Measurements from ENCODE around the gene FKBP5.

DNA sequence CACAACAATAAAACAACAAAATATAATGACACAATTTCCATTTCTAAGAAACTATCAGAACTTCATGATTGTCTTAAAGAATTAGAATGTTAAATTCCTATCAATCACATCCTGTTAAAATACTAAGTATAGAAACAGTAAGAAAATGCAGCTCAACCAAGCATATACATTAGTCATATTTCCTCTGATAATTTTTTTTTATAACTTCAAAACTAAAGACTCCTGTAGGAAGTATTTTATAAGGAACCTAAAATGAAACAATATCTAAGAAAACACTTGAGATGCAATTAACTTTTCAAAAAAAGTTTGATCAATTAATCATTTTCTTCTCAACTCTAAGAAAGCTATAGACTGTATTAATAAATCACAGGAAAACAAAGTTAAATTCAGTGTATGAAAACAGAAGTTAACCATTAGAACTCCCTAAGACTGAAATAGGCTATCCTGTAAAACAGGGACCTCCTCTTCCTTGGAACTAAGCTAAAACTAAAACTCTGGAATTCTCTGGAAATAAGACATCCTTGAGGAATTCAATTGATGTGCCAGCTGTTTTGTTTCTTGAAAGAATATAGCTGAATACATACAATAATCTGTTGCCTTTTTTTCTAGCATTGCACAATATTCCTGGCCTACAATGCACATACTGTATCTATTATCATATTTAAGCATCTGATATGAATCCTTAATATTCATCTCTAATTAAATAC, 19.8 kb downstream of the FKBP5 start:
- no peak for TF ChIP-seq EZH2phosphoT487 (IDR thresholded peaks at IDR 0.05; ENCODE audit: low read depth, severe bottlenecking, unreplicated experiment)
- TF ChIP-seq, protein P1, sequence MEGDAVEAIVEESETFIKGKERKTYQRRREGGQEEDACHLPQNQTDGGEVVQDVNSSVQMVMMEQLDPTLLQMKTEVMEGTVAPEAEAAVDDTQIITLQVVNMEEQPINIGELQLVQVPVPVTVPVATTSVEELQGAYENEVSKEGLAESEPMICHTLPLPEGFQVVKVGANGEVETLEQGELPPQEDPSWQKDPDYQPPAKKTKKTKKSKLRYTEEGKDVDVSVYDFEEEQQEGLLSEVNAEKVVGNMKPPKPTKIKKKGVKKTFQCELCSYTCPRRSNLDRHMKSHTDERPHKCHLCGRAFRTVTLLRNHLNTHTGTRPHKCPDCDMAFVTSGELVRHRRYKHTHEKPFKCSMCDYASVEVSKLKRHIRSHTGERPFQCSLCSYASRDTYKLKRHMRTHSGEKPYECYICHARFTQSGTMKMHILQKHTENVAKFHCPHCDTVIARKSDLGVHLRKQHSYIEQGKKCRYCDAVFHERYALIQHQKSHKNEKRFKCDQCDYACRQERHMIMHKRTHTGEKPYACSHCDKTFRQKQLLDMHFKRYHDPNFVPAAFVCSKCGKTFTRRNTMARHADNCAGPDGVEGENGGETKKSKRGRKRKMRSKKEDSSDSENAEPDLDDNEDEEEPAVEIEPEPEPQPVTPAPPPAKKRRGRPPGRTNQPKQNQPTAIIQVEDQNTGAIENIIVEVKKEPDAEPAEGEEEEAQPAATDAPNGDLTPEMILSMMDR (IDR thresholded peaks at IDR 0.05; ENCODE audit: poor library complexity) = no peak
- no peak for TF ChIP-seq EZH2 (IDR thresholded peaks at IDR 0.05; ENCODE audit: borderline replicate concordance)
